Measurements from ENCODE around the gene SKAP1.
"Not testable (repeated sequence)": the region's sequence is repeated elsewhere in the genome, so short reads cannot be mapped to it uniquely, and the experiment has no call there.

SKAP1 gene

GRCh38 chr17:48373130-48373830, 56.7 kb downstream of the SKAP1 start:
- DNase-seq (ENCODE audit: low spot score), result no peak

GRCh38 chr17:48368967-48369366, 61.0 kb downstream of the SKAP1 start:
- DNase-seq (ENCODE audit: low spot score), result not testable (repeated sequence)

GRCh38 chr17:48368352-48368908, 61.6 kb downstream of the SKAP1 start:
- DNase-seq (ENCODE audit: low spot score), result no peak

- no peak for DNase-seq (ENCODE audit: low spot score)
Observed at GRCh38 chr17:48363161-48363560, 66.9 kb downstream of the SKAP1 start.

GRCh38 chr17:48360861-48361633, 69.0 kb downstream of the SKAP1 start:
- not testable (repeated sequence) for DNase-seq (ENCODE audit: low spot score)

GRCh38 chr17:48357779-48358602, 72.0 kb downstream of the SKAP1 start:
- DNase-seq (ENCODE audit: low spot score), result no peak

GRCh38 chr17:48356866-48357265, 73.1 kb downstream of the SKAP1 start:
- DNase-seq (ENCODE audit: low spot score), result no peak

GRCh38 chr17:48352630-48353029, 77.4 kb downstream of the SKAP1 start:
- DNase-seq (ENCODE audit: low spot score), result no peak

- peak; percentile 2 for DNase-seq (ENCODE audit: low spot score)
Observed at GRCh38 chr17:48351911-48352332, 78.1 kb downstream of the SKAP1 start.

GRCh38 chr17:48348352-48348751, 81.7 kb downstream of the SKAP1 start:
- DNase-seq (ENCODE audit: low spot score), result no peak

GRCh38 chr17:48347177-48347576, 82.8 kb downstream of the SKAP1 start:
- DNase-seq (ENCODE audit: low spot score), result no peak

- no peak for DNase-seq (ENCODE audit: low spot score)
Observed at GRCh38 chr17:48344251-48344650, 85.8 kb downstream of the SKAP1 start.

GRCh38 chr17:48340916-48341315, 89.1 kb downstream of the SKAP1 start:
- DNase-seq (ENCODE audit: low spot score), result no peak

- no peak for DNase-seq (ENCODE audit: low spot score)
Observed at GRCh38 chr17:48338720-48339119, 91.3 kb downstream of the SKAP1 start.

- not testable (repeated sequence) for DNase-seq (ENCODE audit: low spot score)
Observed at GRCh38 chr17:48337903-48338302, 92.1 kb downstream of the SKAP1 start.

GRCh38 chr17:48336986-48337385, 93.0 kb downstream of the SKAP1 start:
- DNase-seq (ENCODE audit: low spot score), result no peak

GRCh38 chr17:48335858-48336500, 94.0 kb downstream of the SKAP1 start:
- DNase-seq (ENCODE audit: low spot score), result peak; percentile 47

GRCh38 chr17:48335146-48335784, 94.7 kb downstream of the SKAP1 start:
- no peak for DNase-seq (ENCODE audit: low spot score)

- no peak for DNase-seq (ENCODE audit: low spot score)
Observed at GRCh38 chr17:48333034-48333530, 96.9 kb downstream of the SKAP1 start.

GRCh38 chr17:48330887-48331286, 99.1 kb downstream of the SKAP1 start:
- DNase-seq (ENCODE audit: low spot score), result no peak

- DNase-seq (ENCODE audit: low spot score), result no peak
Observed at GRCh38 chr17:48330421-48330820, 99.6 kb downstream of the SKAP1 start.
